LNCAP (cell line): ENCODE data around the gene GAB2.

Experiments
- TF ChIP-seq, protein P1 (sequence below): fragments of 450-650 bp; IDR thresholded peaks from 2 replicates; pipeline ENCODE4 v1.5.1; 2017; ENCODE audit warnings: mild to moderate bottlenecking

Gene GAB2

GRCh38 chr11:78207532-78208256, 209.9 kb downstream of the GAB2 start:
- TF ChIP-seq, protein P1, sequence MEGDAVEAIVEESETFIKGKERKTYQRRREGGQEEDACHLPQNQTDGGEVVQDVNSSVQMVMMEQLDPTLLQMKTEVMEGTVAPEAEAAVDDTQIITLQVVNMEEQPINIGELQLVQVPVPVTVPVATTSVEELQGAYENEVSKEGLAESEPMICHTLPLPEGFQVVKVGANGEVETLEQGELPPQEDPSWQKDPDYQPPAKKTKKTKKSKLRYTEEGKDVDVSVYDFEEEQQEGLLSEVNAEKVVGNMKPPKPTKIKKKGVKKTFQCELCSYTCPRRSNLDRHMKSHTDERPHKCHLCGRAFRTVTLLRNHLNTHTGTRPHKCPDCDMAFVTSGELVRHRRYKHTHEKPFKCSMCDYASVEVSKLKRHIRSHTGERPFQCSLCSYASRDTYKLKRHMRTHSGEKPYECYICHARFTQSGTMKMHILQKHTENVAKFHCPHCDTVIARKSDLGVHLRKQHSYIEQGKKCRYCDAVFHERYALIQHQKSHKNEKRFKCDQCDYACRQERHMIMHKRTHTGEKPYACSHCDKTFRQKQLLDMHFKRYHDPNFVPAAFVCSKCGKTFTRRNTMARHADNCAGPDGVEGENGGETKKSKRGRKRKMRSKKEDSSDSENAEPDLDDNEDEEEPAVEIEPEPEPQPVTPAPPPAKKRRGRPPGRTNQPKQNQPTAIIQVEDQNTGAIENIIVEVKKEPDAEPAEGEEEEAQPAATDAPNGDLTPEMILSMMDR, result no peak

GRCh38 chr11:78205691-78206090, 211.9 kb downstream of the GAB2 start:
- TF ChIP-seq, protein P1, result no peak

GRCh38 chr11:78205256-78205655, 212.4 kb downstream of the GAB2 start:
- TF ChIP-seq, protein P1, result no peak

DNA sequence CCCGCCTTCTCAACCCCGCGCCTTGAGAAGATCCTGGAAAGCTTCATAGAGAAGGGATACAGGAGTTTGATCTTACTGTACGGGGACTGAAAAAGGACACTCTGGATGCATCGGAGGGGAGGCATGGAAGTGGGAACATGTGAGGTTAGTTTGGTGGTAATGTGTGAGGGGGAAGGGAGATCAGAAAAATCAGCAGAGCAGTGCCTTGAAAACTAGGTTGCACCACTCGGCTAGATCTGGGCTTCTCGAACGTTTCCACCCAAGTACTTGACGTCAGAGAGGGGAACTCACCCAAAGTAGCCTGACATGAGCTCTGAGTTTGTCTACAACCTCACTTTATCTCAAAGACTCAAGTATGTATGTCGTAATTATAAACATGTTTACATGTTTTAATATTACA, 214.4 kb downstream of the GAB2 start:
- TF ChIP-seq, protein P1, result no peak

GRCh38 chr11:78202733-78203167, 214.9 kb downstream of the GAB2 start:
- TF ChIP-seq, protein P1, result no peak

GRCh38 chr11:78201096-78201818, 216.4 kb downstream of the GAB2 start:
- TF ChIP-seq, protein P1, result no peak

GRCh38 chr11:78200553-78200952, 217.1 kb downstream of the GAB2 start:
- TF ChIP-seq, protein P1, result no peak
